HepG2 (cell line): ENCODE data around the gene NTMT1. TPM values are rescaled to one million over a fixed set of nuclear protein-coding genes. Genes with fewer than 3 reads are reported as not detected.

Source experiments
- CCDC6 ChIP-seq: sonication (generic); formaldehyde crosslinking; IDR thresholded peaks from 2 replicates; pipeline ENCODE4 v1.8.1; 2022; ENCODE audit warnings: mild to moderate bottlenecking, missing genetic modification reagents, moderate library complexity
- CENPX ChIP-seq: sonication (generic); formaldehyde crosslinking; IDR thresholded peaks from 2 replicates; pipeline ENCODE4 v1.9.0; 2021; ENCODE audit warnings: mild to moderate bottlenecking, missing genetic modification reagents, moderate library complexity
- CSRNP2 ChIP-seq: sonication (generic); formaldehyde crosslinking; conservative IDR thresholded peaks from 2 replicates; pipeline ENCODE4 v1.8.0; 2022; ENCODE audit warnings: low read depth, missing genetic modification reagents
- FOSL2 ChIP-seq: sonication (generic); formaldehyde crosslinking; IDR thresholded peaks from 2 replicates; pipeline ENCODE4 v1.4.0; 2020; ENCODE audit warnings: missing genetic modification reagents
- JUN ChIP-seq: sonication (generic); formaldehyde crosslinking; IDR thresholded peaks from 2 replicates; pipeline ENCODE4 v1.4.0; 2020; ENCODE audit warnings: mild to moderate bottlenecking, missing genetic modification reagents
- PRPF4 ChIP-seq: fragments of 200-400 bp; formaldehyde crosslinking; IDR thresholded peaks from 2 replicates; pipeline ENCODE4 v1.6.1; 2016; ENCODE audit warnings: low read length, low read depth; ENCODE audit not compliant: poor library complexity, severe bottlenecking
- RERE ChIP-seq: IDR thresholded peaks from 2 replicates; pipeline ENCODE4 v1.6.1; 2016; ENCODE audit warnings: low read depth, missing genetic modification reagents, missing compliant biosample characterization
- RFX1 ChIP-seq: fragments of 450-650 bp; IDR thresholded peaks from 2 replicates; pipeline ENCODE4 v1.6.1; 2017
- SOX6 ChIP-seq, 2 experiments: fragments of 450-650 bp in 1 of 2; sonication (generic) in 1 of 2; formaldehyde crosslinking in 1 of 2; IDR thresholded peaks; 2 replicates each; pipeline versions ENCODE4 v1.4.0 to v1.6.1; 2017 to 2020; ENCODE audit warnings: antibody characterized with exemption in 1 of 2, mild to moderate bottlenecking in 1 of 2, missing genetic modification reagents in 1 of 2
- ZBTB10 ChIP-seq: sonication (generic); formaldehyde crosslinking; IDR thresholded peaks from 2 replicates; pipeline ENCODE4 v1.4.0; 2020; ENCODE audit warnings: missing genetic modification reagents, borderline replicate concordance
- polyA plus RNA-seq, 8 experiments: library from polyadenylated mRNA; depleted of rRNA in 3 of 8; stranded (reverse) in 7 of 8; unstranded in 1 of 8; fragments of >200 nt; fragmentation: Illumina TruSeq in 4 of 8; extraction: Trizol in 4 of 8; gene quantifications; 2 replicates each; pipeline versions ENCODE4 v1.2.1 to v1.2.3, GENCODE V29; 2011 to 2016; ENCODE audit warnings: low read depth in 4 of 8, missing spikeins in 1 of 8, mixed read lengths in 1 of 8; ENCODE audit not compliant: insufficient read depth in 1 of 8
- total RNA-seq, 5 experiments: library from RNA; depleted of rRNA; stranded (reverse); fragments of >200 nt; fragmentation: Illumina TruSeq; extraction: Trizol; gene quantifications; 2 replicates each; pipeline ENCODE4 v1.2.3, GENCODE V29; 2016; ENCODE audit warnings: low read depth in 1 of 5
- TF ChIP-seq, protein P1 (sequence below): sonication (generic); formaldehyde crosslinking; IDR thresholded peaks from 2 replicates; pipeline ENCODE4 v1.5.0; 2020; ENCODE audit warnings: missing genetic modification reagents

NTMT1 gene
- total and polyA plus RNA-seq, 2 of the 13 experiments (the other 11 are each of a cell fraction or from before 2014, with no cell fraction given) = 49.1 to 53.8 TPM

GRCh38 chr9:129606161-129607026, 19.6 kb upstream of the NTMT1 start (continued):
- TF ChIP-seq, protein P1, sequence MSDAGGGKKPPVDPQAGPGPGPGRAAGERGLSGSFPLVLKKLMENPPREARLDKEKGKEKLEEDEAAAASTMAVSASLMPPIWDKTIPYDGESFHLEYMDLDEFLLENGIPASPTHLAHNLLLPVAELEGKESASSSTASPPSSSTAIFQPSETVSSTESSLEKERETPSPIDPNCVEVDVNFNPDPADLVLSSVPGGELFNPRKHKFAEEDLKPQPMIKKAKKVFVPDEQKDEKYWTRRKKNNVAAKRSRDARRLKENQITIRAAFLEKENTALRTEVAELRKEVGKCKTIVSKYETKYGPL (CRISPR knock-in tag) = no peak
- TF ChIP-seq CENPX (CRISPR knock-in tag) (no peak), CCDC6 (CRISPR knock-in tag) (peak; percentile 82; the same call in 1 of the 2 replicates), RERE (0 out of 2 replicates have a peak, but pooled peaks have one; percentile 14), FOSL2 (CRISPR knock-in tag) (peak; percentile 43; the same call in 1 of the 2 replicates), ZBTB10 (no peak), PRPF4 (no peak), SOX6 (IDR thresholded peaks at IDR 0.05) (no peak), SOX6 (CRISPR knock-in tag; IDR thresholded peaks at IDR 0.05) (peak; percentile 36; the same call in 1 of the 2 replicates), JUN (no peak), RFX1 (no peak), CSRNP2 (CRISPR knock-in tag) (no peak)
